Measurements from ENCODE around the gene STXBP6.
"Not testable (repeated sequence)": the region's sequence is repeated elsewhere in the genome, so short reads cannot be mapped to it uniquely, and the experiment has no call there.

The STXBP6 gene

GRCh38 chr14:24785698-24786097 lies 264.2 kb downstream of the STXBP6 start:
- no peak for DNase-seq

GRCh38 chr14:24784981-24785380 lies 265.0 kb downstream of the STXBP6 start:
- no peak for DNase-seq

- no peak for DNase-seq
Observed at GRCh38 chr14:24783791-24784190, 266.2 kb downstream of the STXBP6 start.

GRCh38 chr14:24780281-24780680 lies 269.7 kb downstream of the STXBP6 start:
- DNase-seq = no peak

GRCh38 chr14:24777678-24778077 lies 272.3 kb downstream of the STXBP6 start:
- DNase-seq = no peak

GRCh38 chr14:24775950-24776349 lies 274.0 kb downstream of the STXBP6 start:
- no peak for DNase-seq

GRCh38 chr14:24774187-24774915 lies 275.6 kb downstream of the STXBP6 start:
- DNase-seq = no peak

- not testable (repeated sequence) for DNase-seq
Observed at GRCh38 chr14:24773564-24773963, 276.4 kb downstream of the STXBP6 start.

- no peak for DNase-seq
Observed at GRCh38 chr14:24766434-24766833, 283.5 kb downstream of the STXBP6 start.

- DNase-seq = no peak
Observed at GRCh38 chr14:24761141-24761540, 288.8 kb downstream of the STXBP6 start.

All from activated CD4-positive, CD25-positive, alpha-beta regulatory T cell treated with anti-CD3 and anti-CD28 coated beads, Interleukin-2, amount 50 U/mL, for 72 hours (primary cell).